Cardiac muscle cell (in vitro differentiated cells and primary cell): ENCODE results near the gene DDR1. TPM values are rescaled to one million over a fixed set of nuclear protein-coding genes. Genes with fewer than 3 reads are reported as not detected.

Experiments used
- DNase-seq, 2 donors: peaks; one replicate each; pipeline versions ENCODE4 v3.0.0 to v3.0.0-alpha.2; 2010 to 2017; ENCODE audit warnings: low read depth in 1 of 2, low spot score in 1 of 2
- H3K27ac ChIP-seq: fragments of 200-600 bp; sonication (generic); 2 replicates; pipeline ENCODE4 v1.5.1; 2016
- H3K27me3 ChIP-seq: fragments of 200-600 bp; sonication (generic); 2 replicates; pipeline ENCODE4 v1.6.0; 2016; ENCODE audit warnings: control low read depth
- H3K36me3 ChIP-seq: fragments of 200-600 bp; sonication (generic); 2 replicates; pipeline ENCODE4 v1.5.1; 2016; ENCODE audit warnings: control low read depth
- H3K4me1 ChIP-seq: fragments of 200-600 bp; sonication (generic); 2 replicates; pipeline ENCODE4 v1.8.1; 2017; ENCODE audit warnings: low read depth, mild to moderate bottlenecking, mixed run types
- H3K4me3 ChIP-seq: fragments of 200-600 bp; sonication (generic); 2 replicates; pipeline ENCODE4 v1.5.1; 2016; ENCODE audit warnings: mild to moderate bottlenecking
- H3K9me3 ChIP-seq: fragments of 200-600 bp; sonication (generic); 2 replicates; pipeline ENCODE4 v1.5.1; 2017; ENCODE audit warnings: low read depth, mild to moderate bottlenecking, control low read depth
- polyA plus RNA-seq: library from polyadenylated mRNA; unstranded; fragments of >200 nt; fragmentation: Nextera tagmentation; extraction: Ambion mirVana; gene quantifications from 2 replicates; pipeline ENCODE4 v1.2.1, GENCODE V29; 2016
- total RNA-seq: library from RNA; depleted of rRNA; stranded (reverse); fragments of >200 nt; gene quantifications from 2 replicates; pipeline ENCODE4 v1.2.3, GENCODE V29; 2016
- TF ChIP-seq, protein P1 (sequence below): IDR thresholded peaks from 2 replicates; pipeline ENCODE4 v1.5.1; 2012; ENCODE audit warnings: low read depth, mild to moderate bottlenecking, low read length

The DDR1 gene
- total and polyA plus RNA-seq, 2 experiments from 2014 or later = 108 to 136 TPM

DNA sequence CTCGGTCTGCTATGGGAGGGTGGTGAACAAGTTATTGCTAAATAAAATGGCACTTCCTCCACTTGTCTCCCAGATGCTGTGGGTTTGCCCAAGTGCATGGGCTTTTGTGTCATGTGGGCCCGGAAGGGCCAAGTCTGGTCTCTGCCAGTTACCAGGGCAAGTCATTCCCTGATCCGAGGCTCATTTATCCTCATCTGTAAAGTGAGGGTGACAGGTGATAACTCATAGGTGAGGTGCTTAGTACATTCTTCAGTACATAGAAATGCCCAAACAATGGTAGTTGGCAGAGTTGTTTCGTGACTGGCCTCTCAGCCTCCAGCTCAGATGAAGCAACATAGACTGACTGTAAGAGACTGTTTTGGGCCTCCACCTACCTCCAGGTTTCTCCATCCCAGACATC, 54.4 kb downstream of the DDR1 start:
- Histone ChIP-seq H3K27me3 (no peaks in the 10 kb centered on the region), H3K27ac (no peak overlapping the region), H3K4me1 (no peaks in the 10 kb centered on the region), H3K9me3 (no peaks in the 10 kb centered on the region), H3K36me3 (no peaks in the 10 kb centered on the region), H3K4me3 (no peak overlapping the region)
- TF ChIP-seq, protein P1, sequence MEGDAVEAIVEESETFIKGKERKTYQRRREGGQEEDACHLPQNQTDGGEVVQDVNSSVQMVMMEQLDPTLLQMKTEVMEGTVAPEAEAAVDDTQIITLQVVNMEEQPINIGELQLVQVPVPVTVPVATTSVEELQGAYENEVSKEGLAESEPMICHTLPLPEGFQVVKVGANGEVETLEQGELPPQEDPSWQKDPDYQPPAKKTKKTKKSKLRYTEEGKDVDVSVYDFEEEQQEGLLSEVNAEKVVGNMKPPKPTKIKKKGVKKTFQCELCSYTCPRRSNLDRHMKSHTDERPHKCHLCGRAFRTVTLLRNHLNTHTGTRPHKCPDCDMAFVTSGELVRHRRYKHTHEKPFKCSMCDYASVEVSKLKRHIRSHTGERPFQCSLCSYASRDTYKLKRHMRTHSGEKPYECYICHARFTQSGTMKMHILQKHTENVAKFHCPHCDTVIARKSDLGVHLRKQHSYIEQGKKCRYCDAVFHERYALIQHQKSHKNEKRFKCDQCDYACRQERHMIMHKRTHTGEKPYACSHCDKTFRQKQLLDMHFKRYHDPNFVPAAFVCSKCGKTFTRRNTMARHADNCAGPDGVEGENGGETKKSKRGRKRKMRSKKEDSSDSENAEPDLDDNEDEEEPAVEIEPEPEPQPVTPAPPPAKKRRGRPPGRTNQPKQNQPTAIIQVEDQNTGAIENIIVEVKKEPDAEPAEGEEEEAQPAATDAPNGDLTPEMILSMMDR = no peak
- DNase-seq = no peak

DNA sequence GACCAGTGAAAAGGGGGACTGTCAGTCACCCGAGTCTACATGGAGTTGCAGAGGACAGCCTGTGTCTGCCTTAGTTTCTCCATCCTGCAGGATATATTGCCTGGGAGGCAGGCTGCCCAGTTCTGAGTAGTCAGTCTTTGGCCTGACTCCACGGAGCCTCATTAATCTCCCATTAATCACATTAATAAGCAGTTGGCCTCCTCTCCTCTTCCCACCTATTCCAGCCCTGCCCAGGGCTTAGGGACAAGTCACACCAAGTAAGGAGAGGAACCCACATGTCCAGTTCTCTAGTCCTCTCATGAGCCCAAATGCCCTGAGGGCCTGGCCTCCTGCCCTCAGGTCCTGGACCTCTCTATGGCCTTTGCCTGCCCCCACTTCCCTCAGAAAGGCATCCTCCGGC, 55.2 kb downstream of the DDR1 start:
- no peak for DNase-seq
- H3K27me3 ChIP-seq = no peaks in the 10 kb centered on the region
- H3K4me1 ChIP-seq = no peaks in the 10 kb centered on the region
- TF ChIP-seq, protein P1 = no peak
- no peak overlapping the region for H3K4me3 ChIP-seq
- no peak overlapping the region for H3K27ac ChIP-seq
- no peaks in the 10 kb centered on the region for H3K36me3 ChIP-seq
- no peaks in the 10 kb centered on the region for H3K9me3 ChIP-seq

DNA sequence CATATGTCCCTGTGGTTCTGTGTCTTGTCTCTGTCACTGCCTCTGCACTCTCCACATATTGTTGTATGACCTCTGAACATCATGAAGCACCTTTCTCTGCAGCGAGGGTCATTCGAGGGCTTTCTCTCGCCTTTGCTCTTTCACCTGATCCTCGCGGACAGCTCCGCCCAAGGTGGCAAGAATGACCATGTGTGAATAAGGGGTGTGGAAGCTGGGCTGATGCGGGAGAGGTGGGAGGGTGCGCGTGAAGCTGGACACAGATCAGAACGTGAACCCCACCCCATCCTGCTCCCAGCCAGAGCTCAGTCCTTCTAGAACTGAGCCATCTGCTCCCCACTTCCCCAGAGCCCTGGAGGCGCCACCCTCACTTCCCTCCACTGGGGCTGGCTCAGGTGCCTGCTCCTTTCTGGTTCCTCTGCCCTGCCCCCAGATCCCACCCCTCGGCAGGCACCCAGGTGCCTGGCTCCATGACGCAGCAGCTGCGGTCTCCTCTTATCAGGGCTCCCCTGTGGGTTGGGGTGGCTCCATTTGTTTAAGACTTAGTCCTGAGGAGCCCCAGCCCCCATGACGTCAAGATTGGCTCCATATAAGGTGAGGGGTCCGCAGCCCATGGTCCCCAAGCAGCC, 56.2 kb downstream of the DDR1 start, which contains the start of gene MUCL3:
Gene MUCL3 (plus strand): TSS at position 613 of the 626 bp plus-strand sequence. CDS start 27 bp downstream, outside the sequence.
- TF ChIP-seq, protein P1 = no peak
- H3K4me3 ChIP-seq = no peak within 1 kb of the TSS
- no peaks in the 10 kb centered on the region for H3K27me3 ChIP-seq
- H3K9me3 ChIP-seq = no peaks in the 10 kb centered on the region
- no peaks in the 10 kb centered on the region for H3K36me3 ChIP-seq
- no peak for DNase-seq
- no peaks in the 10 kb centered on the region for H3K4me1 ChIP-seq
- no peak within 1 kb of the TSS for H3K27ac ChIP-seq

DNA sequence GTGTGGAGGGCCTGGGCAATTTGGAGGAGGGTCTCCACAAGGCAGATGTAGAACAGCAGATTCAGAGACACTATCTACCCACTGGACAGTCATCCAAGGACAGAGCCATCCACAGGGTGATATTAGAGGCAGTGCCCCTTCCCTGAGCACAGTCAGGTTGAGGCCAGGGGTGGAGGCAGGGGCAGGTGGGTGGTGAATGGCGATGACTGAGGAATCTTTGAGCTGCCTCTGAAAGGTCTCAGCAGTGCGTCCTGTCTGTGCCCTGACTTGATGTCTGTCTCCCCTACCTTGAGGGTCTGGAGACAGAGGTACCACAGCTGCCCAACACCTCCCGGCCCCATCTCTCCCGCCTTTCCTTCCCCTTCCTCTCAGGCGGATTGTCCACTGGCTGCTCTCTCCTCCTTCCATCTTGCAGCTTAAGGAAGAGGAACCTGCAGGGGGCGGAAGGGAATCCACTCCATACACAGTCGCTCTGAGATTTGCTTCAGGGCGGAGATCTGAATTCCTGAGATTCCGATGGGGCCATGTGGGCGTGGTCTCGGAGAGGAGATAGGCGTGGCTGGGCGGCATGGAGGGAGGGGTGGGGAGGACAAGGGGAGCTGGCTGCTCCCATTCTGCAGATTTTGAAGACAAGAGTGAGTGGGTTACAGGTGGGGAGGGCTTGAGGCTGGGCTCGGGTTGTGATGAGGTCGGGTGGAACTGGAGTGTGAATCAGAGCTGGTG, 58.2 kb downstream of the DDR1 start:
- H3K4me1 ChIP-seq = no peaks in the 10 kb centered on the region
- TF ChIP-seq, protein P1 = peak; percentile 80
- no peaks in the 10 kb centered on the region for H3K36me3 ChIP-seq
- peak; percentile 88 to 90 for DNase-seq
- no peaks in the 10 kb centered on the region for H3K9me3 ChIP-seq
- H3K4me3 ChIP-seq = no peak overlapping the region
- no peak overlapping the region for H3K27ac ChIP-seq
- H3K27me3 ChIP-seq = no peaks in the 10 kb centered on the region

DNA sequence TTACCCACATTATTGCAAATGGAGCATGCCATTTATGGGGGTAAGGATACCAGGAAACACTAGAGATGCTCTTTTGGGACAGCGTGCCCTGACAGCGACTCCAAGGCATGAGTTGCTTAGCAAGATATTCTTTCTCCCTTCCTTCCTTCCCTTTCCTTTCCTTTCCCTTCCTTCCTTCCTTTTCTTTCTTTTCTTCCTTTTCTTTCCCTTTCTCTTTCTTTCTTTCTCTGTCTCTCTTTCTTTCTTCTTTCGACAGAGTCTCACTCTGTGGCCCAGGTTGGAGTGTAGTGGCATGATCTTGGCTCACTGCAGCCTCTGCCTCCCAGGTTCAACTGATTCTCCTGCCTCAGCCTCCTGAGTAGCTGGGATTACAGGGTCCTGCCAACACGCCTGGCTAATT, 59.7 kb downstream of the DDR1 start:
- Histone ChIP-seq H3K4me1 (no peaks in the 10 kb centered on the region), H3K9me3 (no peaks in the 10 kb centered on the region), H3K4me3 (no peak overlapping the region), H3K27me3 (no peaks in the 10 kb centered on the region), H3K27ac (no peak overlapping the region), H3K36me3 (no peaks in the 10 kb centered on the region)
- TF ChIP-seq, protein P1 = no peak
- no peak for DNase-seq
